GM19324 (cell line): ENCODE results near the gene MAT2A.
"Not testable (repeated sequence)": the region's sequence is repeated elsewhere in the genome, so short reads cannot be mapped to it uniquely, and the experiment has no call there.

ENCODE experiments used
- ATAC-seq: cut with Tn5 transposase; IDR thresholded peaks from one replicate; pipeline ENCODE4 v1.9.1; 2021; ENCODE audit warnings: mild to moderate bottlenecking, moderate library complexity; ENCODE audit not compliant: unreplicated experiment, low FRiP score

MAT2A gene

GRCh38 chr2:85577386-85578242, 38.6 kb downstream of the MAT2A start, which contains the start of gene VAMP8:
VAMP8 (plus strand) TSS chr2:85577586; CDS start chr2:85577647, 61 bp downstream.
- ATAC-seq = peak; percentile 67

- peak; percentile 33 for ATAC-seq
These were observed 39.5 kb downstream of the MAT2A start for GRCh38 chr2:85578243-85579180.

GRCh38 chr2:85579266-85579935, 40.4 kb downstream of the MAT2A start:
- ATAC-seq = no peak

GRCh38 chr2:85580206-85580605, 41.2 kb downstream of the MAT2A start:
- no peak for ATAC-seq

GRCh38 chr2:85582492-85582891, 43.5 kb downstream of the MAT2A start:
- ATAC-seq = no peak

- no peak for ATAC-seq
These were observed 44.8 kb downstream of the MAT2A start for GRCh38 chr2:85583667-85584353.

DNA sequence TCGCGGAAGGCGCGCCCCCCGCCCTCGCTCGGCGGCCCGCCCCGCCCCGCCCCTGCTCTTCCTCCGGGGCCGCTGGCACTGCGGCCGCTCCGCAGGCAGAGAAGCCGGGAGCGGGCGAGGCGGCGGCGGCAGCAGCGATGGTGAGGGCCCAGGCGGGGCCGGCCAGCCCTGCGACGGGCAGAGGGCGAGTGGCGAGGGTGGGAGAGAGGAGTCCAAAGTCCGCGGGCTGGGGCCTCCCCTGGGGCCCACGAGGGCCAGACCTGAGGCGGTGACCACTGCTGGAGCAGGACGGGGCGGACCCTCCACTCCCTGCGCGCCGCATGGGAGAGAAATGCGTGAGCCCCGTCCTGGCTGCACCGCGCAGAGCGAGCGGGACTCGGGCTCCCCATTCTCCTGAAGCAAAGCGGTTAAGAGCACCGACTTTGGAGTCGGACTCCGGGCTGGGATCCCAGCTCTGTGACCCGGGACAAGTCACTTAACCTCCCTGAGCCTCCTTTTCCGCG, 45.4 kb downstream of the MAT2A start, which contains the start of gene VAMP5:
TSS of gene VAMP5 (plus strand) at position 78 of the 503 bp plus-strand sequence. CDS start at position 138, 60 bp downstream.
- ATAC-seq = peak; percentile 60

DNA sequence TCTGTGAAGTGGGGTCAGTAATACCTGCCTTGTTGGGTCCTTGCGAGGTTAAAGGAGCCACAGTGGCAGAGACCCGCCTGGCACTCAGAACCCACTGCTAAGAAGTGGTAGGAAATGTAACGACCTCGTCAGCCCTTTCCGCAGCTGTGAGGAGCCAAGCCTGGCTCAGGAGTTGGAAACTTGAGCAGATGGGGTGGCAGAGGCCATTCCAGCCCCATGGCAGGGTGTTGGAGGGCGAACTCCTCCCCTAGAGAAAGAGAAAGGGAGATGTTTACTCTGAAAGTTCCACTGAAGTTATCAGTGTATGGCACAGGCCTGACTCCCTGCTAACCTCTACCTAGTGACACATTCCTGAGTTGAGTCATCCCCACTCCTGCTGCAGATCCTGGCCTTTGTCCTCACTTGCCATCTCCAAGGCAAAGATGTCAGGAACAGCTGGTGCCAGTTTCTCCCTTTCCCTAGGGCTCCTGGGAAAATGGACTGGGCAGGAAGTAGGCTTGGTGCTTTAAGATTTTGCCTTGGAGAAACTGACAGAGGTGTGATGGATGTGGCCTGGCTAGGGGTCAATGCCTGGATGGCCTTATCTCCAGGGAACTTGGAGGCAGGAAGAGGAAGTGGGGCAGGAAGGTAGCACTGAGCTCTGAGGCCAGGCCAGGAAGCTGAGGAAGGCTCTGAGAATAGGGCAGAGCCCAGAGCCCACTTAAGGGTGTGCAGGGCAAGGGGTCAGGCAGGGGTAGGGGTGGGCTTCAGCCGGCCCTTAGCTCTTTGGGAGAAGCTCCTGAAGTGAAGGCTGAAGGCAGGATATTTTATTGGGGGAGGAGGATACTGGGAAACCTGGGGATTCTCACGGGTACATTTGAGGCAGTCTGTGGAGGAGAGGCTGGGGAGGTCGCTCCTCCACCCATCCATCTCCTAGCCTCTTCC, 46.2 kb downstream of the MAT2A start:
- peak; percentile 46 for ATAC-seq

- no peak for ATAC-seq
These were observed 46.8 kb downstream of the MAT2A start for GRCh38 chr2:85585781-85586105.

DNA sequence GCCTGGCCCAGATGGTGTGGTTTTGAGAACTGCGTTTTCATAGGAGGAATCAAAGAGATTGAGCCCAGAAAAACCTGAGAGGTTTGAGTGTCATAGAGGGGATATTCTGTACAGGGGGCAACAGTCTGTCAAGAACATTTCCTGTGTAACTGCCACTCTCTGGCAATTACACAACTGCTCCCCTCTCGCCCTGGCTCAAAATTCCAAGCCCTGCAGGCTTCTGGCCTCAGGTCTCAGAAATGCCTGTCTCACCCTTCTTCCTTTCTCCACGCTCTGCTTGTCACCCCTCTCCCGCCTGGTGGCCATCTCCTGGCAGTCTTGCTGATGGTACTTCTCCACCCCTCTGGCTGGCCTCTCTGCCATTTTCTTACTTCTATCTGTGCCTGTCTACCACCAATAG, 49.3 kb downstream of the MAT2A start:
- ATAC-seq = no peak

GRCh38 chr2:85588645-85589044, 49.7 kb downstream of the MAT2A start:
- ATAC-seq = no peak

- no peak for ATAC-seq
These were observed 50.2 kb downstream of the MAT2A start for GRCh38 chr2:85589181-85589580.

DNA sequence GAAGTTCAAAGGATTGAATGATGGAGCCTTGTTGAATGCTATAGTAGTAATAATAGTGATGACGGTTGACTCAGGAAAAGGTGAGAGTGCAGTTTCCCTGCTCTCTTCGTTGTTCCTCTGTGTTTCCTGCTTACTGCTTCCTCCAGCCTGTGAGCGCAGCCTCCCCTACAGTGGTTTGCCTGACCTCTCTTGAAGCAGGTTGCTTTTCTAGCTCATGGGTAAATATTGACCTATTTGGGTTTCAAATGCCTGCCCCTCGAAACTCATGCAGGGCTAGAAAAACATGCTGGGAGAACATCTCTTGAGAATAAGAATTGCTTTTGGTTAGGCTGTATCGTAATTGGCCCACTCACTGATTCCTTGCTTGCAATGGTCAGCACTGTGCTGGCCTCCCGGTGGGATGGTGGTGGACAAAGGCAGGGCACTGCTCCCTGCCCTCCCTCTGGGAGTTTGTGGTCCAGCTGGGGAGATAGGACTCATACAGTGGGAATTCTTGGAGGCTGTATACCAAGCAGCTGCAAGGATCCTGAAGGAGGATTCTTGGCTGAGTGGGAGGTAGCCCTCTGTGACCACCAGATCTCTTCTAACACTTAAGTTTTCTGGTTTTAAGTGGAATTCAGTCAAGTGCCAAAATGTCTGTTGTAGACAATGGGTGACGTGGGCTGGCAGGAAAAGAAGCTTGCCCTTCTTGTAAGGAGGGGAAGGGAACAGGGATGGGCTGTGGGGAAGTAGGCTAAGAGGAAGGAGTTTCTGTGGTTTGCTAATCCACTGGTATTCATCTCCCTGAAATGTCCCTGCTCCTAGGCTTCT, 51.2 kb downstream of the MAT2A start:
- ATAC-seq = no peak

- no peak for ATAC-seq
These were observed 52.0 kb downstream of the MAT2A start for GRCh38 chr2:85590950-85591349.

DNA sequence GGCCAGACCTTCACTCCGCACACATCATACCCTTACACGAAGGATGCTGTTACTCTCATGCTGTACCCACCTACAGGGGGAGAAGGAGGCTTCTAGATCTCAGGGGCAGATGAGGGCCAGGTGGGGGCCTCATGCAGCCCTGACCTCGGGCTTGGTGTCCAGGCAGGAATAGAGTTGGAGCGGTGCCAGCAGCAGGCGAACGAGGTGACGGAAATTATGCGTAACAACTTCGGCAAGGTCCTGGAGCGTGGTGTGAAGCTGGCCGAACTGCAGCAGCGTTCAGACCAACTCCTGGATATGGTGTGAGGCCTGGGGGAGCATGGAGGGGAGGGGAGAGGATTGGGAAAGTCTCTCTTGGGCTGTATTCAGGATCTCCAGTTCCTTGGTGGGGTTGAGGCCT, 52.6 kb downstream of the MAT2A start:
- ATAC-seq = no peak

- not testable (repeated sequence) for ATAC-seq
These were observed 53.3 kb downstream of the MAT2A start for GRCh38 chr2:85592299-85592698.

DNA sequence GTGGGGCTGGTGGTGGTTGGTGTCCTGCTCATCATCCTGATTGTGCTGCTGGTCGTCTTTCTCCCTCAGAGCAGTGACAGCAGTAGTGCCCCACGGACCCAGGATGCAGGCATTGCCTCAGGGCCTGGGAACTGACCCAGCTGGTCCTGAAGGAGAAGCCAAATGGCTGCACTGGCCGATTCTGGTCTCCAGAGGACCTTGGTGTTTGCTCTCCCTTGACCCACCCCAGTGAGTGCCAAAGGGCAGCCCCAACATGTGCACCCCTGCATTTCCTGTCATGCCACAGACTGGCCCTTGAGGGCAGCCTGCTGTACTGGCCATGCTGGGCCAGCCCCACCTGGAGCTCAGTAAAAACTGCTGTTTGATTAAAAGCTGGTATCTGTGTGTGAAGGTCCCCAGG, 54.1 kb downstream of the MAT2A start:
- ATAC-seq = no peak
